ENCODE measurements around the gene MED4. TPM values are rescaled to one million over a fixed set of nuclear protein-coding genes. Genes with fewer than 3 reads are reported as not detected.
A peak's percentile ranks its signal among the peaks of the same experiment; 100 is the strongest.
"Not testable (repeated sequence)": the region's sequence is repeated elsewhere in the genome, so short reads cannot be mapped to it uniquely, and the experiment has no call there.

Gene MED4
- total RNA-seq, 3 donors from 2014 or later (not counting 1 experiment from before 2014, with no cell fraction given): 58.2 to 59.3 (median 58.4) TPM

GRCh38 chr13:48066310-48066989, 28.5 kb downstream of the MED4 start:
- Mint-ChIP-seq H3K36me3 (peaks cover 39% of the 10 kb centered on the region), H3K4me1 (peaks cover 4 to 5% of the 10 kb centered on the region in 2 donors), H3K27me3 (ENCODE audit: low read depth in 2 of 2) (no peaks in the 10 kb centered on the region), H3K9me3 (peaks cover 0 to 16% of the 10 kb centered on the region in 2 donors), H3K27ac (no peak overlapping the region), H3K4me3 (no peak overlapping the region)
- 95% methylated on average over 3 of the region's 3 CpGs for WGBS (ENCODE audit: insufficient coverage)
- Histone ChIP-seq H3K9me3 (ENCODE audit: control insufficient read depth, insufficient read depth, low read length) (peaks cover 22% of the 10 kb centered on the region), H3K27me3 (ENCODE audit: control insufficient read depth, insufficient read depth, low read length) (no peaks in the 10 kb centered on the region), H3K4me3 (ENCODE audit: low read length) (no peak overlapping the region), H3K36me3 (ENCODE audit: control insufficient read depth, insufficient read depth, low read length) (peaks cover 31% of the 10 kb centered on the region), H3K4me1 (ENCODE audit: control insufficient read depth, insufficient read depth, low read length) (no peaks in the 10 kb centered on the region), H3K27ac (ENCODE audit: low read length) (no peak overlapping the region)
- ATAC-seq (no peak), DNase-seq (peak in 1 of 2 donors; percentile 39)
- no peak for TF ChIP-seq CTCF (IDR thresholded peaks at IDR 0.05)
- intact Hi-C loops (cut with micrococcal nuclease): no loop called here

DNA sequence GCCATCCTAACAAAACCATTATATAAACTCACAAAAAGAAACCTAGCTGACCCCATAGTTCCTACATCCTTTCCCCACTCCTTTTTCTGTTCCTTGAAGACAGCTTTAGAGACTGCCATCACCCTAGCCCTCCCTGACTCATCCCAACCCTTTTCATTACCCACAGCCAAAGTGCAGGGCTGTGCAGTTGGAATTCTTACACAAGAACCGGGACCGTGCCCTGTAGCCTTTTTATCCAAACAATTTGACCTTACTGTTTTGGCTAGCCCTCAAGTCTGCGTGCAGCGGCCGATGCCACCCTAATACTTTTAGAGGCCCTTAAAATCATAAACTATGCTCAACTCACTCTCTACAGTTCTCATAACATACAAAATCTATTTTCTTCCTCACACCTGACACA, 35.0 kb downstream of the MED4 start:
- WGBS (ENCODE audit: insufficient coverage): 60% methylated on average over 5 of the region's 5 CpGs
- H3K4me3 ChIP-seq (ENCODE audit: low read length); H3K9me3 Mint-ChIP-seq; H3K27me3 ChIP-seq (ENCODE audit: control insufficient read depth, insufficient read depth, low read length); H3K27me3 Mint-ChIP-seq (ENCODE audit: low read depth in 2 of 2); H3K36me3 ChIP-seq (ENCODE audit: control insufficient read depth, insufficient read depth, low read length); ATAC-seq; intact Hi-C loops (cut with micrococcal nuclease); H3K36me3 Mint-ChIP-seq; H3K9me3 ChIP-seq (ENCODE audit: control insufficient read depth, insufficient read depth, low read length); H3K27ac ChIP-seq (ENCODE audit: low read length); H3K4me3 Mint-ChIP-seq; DNase-seq; H3K4me1 ChIP-seq (ENCODE audit: control insufficient read depth, insufficient read depth, low read length): not testable (repeated sequence)
- H3K4me1 Mint-ChIP-seq: peaks cover 5 to 18% of the 10 kb centered on the region in 2 donors
- peak overlapping the region in 1 of 2 donors; percentile 5 for H3K27ac Mint-ChIP-seq

DNA sequence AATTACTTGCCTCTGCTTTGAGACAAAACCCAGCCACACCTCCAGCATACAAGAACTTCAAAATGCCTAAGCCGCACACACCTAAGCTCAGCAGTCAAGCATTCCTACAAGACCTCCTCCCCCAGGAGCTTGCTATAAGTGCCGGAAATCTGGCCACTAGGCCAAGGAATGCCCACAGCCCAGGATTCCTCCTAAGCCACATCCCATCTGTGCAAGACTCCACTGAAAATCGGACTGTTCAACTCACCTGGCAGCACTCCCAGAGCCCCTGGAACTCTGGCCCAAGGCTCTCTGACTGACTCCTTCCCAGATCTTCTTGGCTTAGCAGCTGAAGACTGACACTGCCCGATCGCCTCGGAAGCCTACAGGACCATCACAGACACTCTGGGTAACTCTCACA, 36.4 kb downstream of the MED4 start:
- intact Hi-C loops (cut with micrococcal nuclease); H3K27ac ChIP-seq (ENCODE audit: low read length); H3K4me1 ChIP-seq (ENCODE audit: control insufficient read depth, insufficient read depth, low read length); H3K27me3 Mint-ChIP-seq (ENCODE audit: low read depth in 2 of 2); H3K27me3 ChIP-seq (ENCODE audit: control insufficient read depth, insufficient read depth, low read length); ATAC-seq; H3K4me3 Mint-ChIP-seq; H3K27ac Mint-ChIP-seq; DNase-seq; H3K36me3 ChIP-seq (ENCODE audit: control insufficient read depth, insufficient read depth, low read length); H3K36me3 Mint-ChIP-seq; H3K9me3 ChIP-seq (ENCODE audit: control insufficient read depth, insufficient read depth, low read length); H3K4me3 ChIP-seq (ENCODE audit: low read length); H3K9me3 Mint-ChIP-seq: not testable (repeated sequence)
- peaks cover 5 to 18% of the 10 kb centered on the region in 2 donors for H3K4me1 Mint-ChIP-seq
- WGBS (ENCODE audit: insufficient coverage): 98% methylated on average over 3 of the region's 6 CpGs

GRCh38 chr13:48055712-48056111, 39.2 kb downstream of the MED4 start:
- Histone ChIP-seq H3K4me1 (ENCODE audit: control insufficient read depth, insufficient read depth, low read length) (no peaks in the 10 kb centered on the region), H3K9me3 (ENCODE audit: control insufficient read depth, insufficient read depth, low read length) (no peaks in the 10 kb centered on the region), H3K36me3 (ENCODE audit: control insufficient read depth, insufficient read depth, low read length) (peaks cover 16% of the 10 kb centered on the region), H3K27me3 (ENCODE audit: control insufficient read depth, insufficient read depth, low read length) (no peaks in the 10 kb centered on the region), H3K27ac (ENCODE audit: low read length) (no peak overlapping the region), H3K4me3 (ENCODE audit: low read length) (no peak overlapping the region)
- peaks cover 16% of the 10 kb centered on the region for H3K36me3 Mint-ChIP-seq
- peak overlapping the region in 1 of 2 donors; percentile 25 for H3K27ac Mint-ChIP-seq
- WGBS (ENCODE audit: insufficient coverage): 92% methylated on average over 3 of the region's 5 CpGs
- DNase-seq: no peak
- no peak for ATAC-seq
- intact Hi-C loops (cut with micrococcal nuclease): no loop called here
- no peaks in the 10 kb centered on the region for H3K9me3 Mint-ChIP-seq
- TF ChIP-seq CTCF (IDR thresholded peaks at IDR 0.05): no peak
- H3K4me3 Mint-ChIP-seq: no peak overlapping the region
- no peaks in the 10 kb centered on the region for H3K27me3 Mint-ChIP-seq (ENCODE audit: low read depth in 2 of 2)
- peaks cover 0 to 14% of the 10 kb centered on the region in 2 donors for H3K4me1 Mint-ChIP-seq

Data from natural killer cell (primary cell).